HepG2 (cell line): ENCODE measurements around the gene MAGEB17. TPM values are rescaled to one million over a fixed set of nuclear protein-coding genes. Genes with fewer than 3 reads are reported as not detected.
"Not testable (repeated sequence)": the region's sequence is repeated elsewhere in the genome, so short reads cannot be mapped to it uniquely, and the experiment has no call there.

Source experiments
- ATAC-seq: fragments of 200-7000 bp; cut with Tn5 transposase; 3 replicates; pipeline ENCODE4 v1.9.1; 2020; ENCODE audit warnings: mild to moderate bottlenecking, moderate library complexity
- BruUV-seq: library from RNA; stranded (reverse); fragments of 400-500 nt; replicated peaks from 2 replicates; lab custom pipeline; 2021; lab: Mats Ljungman, UMichigan
- CTCF ChIA-PET: fragments of 300-600 bp; formaldehyde crosslinking; extraction: SDS; loops from one replicate; lab custom pipeline; 2021; ENCODE audit warnings: low total read pairs, inconsistent platforms, low intra/inter-chr PET ratio; lab: Yijun Ruan, JAX
- POLR2A ChIA-PET: fragments of 350-600 bp; sonication (Branson Sonifier 250); formaldehyde crosslinking; loops from one replicate; lab custom pipeline; 2020; ENCODE audit warnings: antibody characterized with exemption, inconsistent platforms; lab: Yijun Ruan, JAX
- DNase-seq: peaks from one replicate; pipeline ENCODE4 v3.0.0-alpha.2; 2015; ENCODE audit warnings: low spot score
- FAIRE-seq: peaks from 3 replicates; lab custom pipeline; 2011; peaks lifted over from hg19 to GRCh38; lab: Jason Lieb, UNC
- H2AFZ ChIP-seq: one replicate; pipeline ENCODE4 v1.6.1; 2011; ENCODE audit warnings: low read length, inconsistent platforms
- H3K27ac ChIP-seq: fragments of 300-600 bp; 3 replicates; pipeline ENCODE4 v1.8.0; 2011; ENCODE audit warnings: mixed run types, mild to moderate bottlenecking, mixed read lengths, low read length, inconsistent platforms; ENCODE audit not compliant: insufficient read depth; ENCODE audit errors: extremely low read length
- H3K27me3 ChIP-seq, 2 experiments: fragments of 200-600 bp in 1 of 2; 2 replicates in 1 of 2; 3 replicates in 1 of 2; pipeline versions ENCODE4 v1.6.0 to v1.8.0; 2011; ENCODE audit warnings: low read length in 2 of 2, mild to moderate bottlenecking in 2 of 2, moderate library complexity in 2 of 2, inconsistent platforms in 1 of 2; ENCODE audit not compliant: insufficient read depth in 2 of 2, control insufficient read depth in 1 of 2
- H3K36me3 ChIP-seq, 2 experiments: fragments of 200-600 bp in 1 of 2; replicated peaks in 1 of 2; 2 replicates in 1 of 2; 3 replicates in 1 of 2; pipeline versions ENCODE4 v1.5.1 to v1.8.0; 2011; ENCODE audit warnings: low read length in 2 of 2, inconsistent platforms in 1 of 2; ENCODE audit not compliant: insufficient read depth in 2 of 2, control insufficient read depth in 1 of 2
- H3K4me1 ChIP-seq: 2 replicates; pipeline ENCODE4 v1.5.1; 2012; ENCODE audit warnings: low read length, inconsistent platforms; ENCODE audit not compliant: insufficient read depth
- H3K4me2 ChIP-seq: 2 replicates; pipeline ENCODE4 v1.6.0; 2011; ENCODE audit warnings: low read depth, low read length, inconsistent platforms
- H3K4me3 ChIP-seq, 3 experiments: fragments of 200-600 bp in 1 of 3; sonication (generic), shearing (Covaris generic) in 1 of 3; replicated peaks in 1 of 3; 2 replicates each; pipeline ENCODE4 v1.5.1; 2011 to 2016; ENCODE audit warnings: low read length in 3 of 3, inconsistent platforms in 2 of 3, low read depth in 2 of 3, mild to moderate bottlenecking in 2 of 3, control low read depth in 1 of 3, mixed read lengths in 1 of 3; ENCODE audit not compliant: insufficient read depth in 1 of 3
- H3K79me2 ChIP-seq: one replicate; pipeline ENCODE4 v1.6.1; 2011; ENCODE audit warnings: low read length, inconsistent platforms; ENCODE audit not compliant: insufficient read depth
- H3K9ac ChIP-seq: 2 replicates; pipeline ENCODE4 v1.6.0; 2011; ENCODE audit warnings: mild to moderate bottlenecking, low read depth, low read length, inconsistent platforms; ENCODE audit not compliant: insufficient read depth
- H3K9me3 ChIP-seq: 2 replicates; pipeline ENCODE4 v1.5.1; 2012; ENCODE audit warnings: mild to moderate bottlenecking, low read length
- H4K20me1 ChIP-seq: 2 replicates; pipeline ENCODE4 v1.6.0; 2011; ENCODE audit warnings: inconsistent platforms, mild to moderate bottlenecking, low read length, moderate library complexity; ENCODE audit not compliant: insufficient read depth
- EHMT2 ChIP-seq: fragments of 200-600 bp; sonication (generic); IDR thresholded peaks from 2 replicates; pipeline ENCODE4 v1.7.0; 2017; ENCODE audit warnings: antibody characterized with exemption, low read depth, low read length, borderline replicate concordance
- JARID2 ChIP-seq: sonication (generic); formaldehyde crosslinking; IDR thresholded peaks from 2 replicates; pipeline ENCODE4 v1.8.1; 2023; ENCODE audit warnings: missing genetic modification reagents, inconsistent platforms; ENCODE audit not compliant: insufficient replicate concordance
- MED13 ChIP-seq: sonication (generic); formaldehyde crosslinking; IDR thresholded peaks from 2 replicates; pipeline ENCODE4 v1.5.0; 2020; ENCODE audit warnings: missing genetic modification reagents
- MLLT10 ChIP-seq: sonication (generic); formaldehyde crosslinking; IDR thresholded peaks from 2 replicates; pipeline ENCODE4 v1.4.0; 2020; ENCODE audit warnings: missing genetic modification reagents
- RBAK ChIP-seq: sonication (generic); formaldehyde crosslinking; IDR thresholded peaks from 2 replicates; pipeline ENCODE4 v1.5.1; 2020; ENCODE audit warnings: mild to moderate bottlenecking, missing genetic modification reagents
- SP2 ChIP-seq: sonication (generic); formaldehyde crosslinking; IDR thresholded peaks from 2 replicates; pipeline ENCODE4 v1.5.1; 2020; ENCODE audit warnings: mild to moderate bottlenecking, missing genetic modification reagents
- SRSF4 ChIP-seq: fragments of 200-400 bp; formaldehyde crosslinking; IDR thresholded peaks from one replicate; pipeline ENCODE4 v1.6.1; 2018; ENCODE audit warnings: mild to moderate bottlenecking, low read depth, low read length, moderate library complexity; ENCODE audit not compliant: poor library complexity, severe bottlenecking
- ZC3H13 ChIP-seq: sonication (generic); formaldehyde crosslinking; IDR thresholded peaks from 2 replicates; pipeline ENCODE4 v1.8.1; 2023; ENCODE audit warnings: mild to moderate bottlenecking, missing genetic modification reagents, moderate library complexity
- ZNF124 ChIP-seq: sonication (generic); formaldehyde crosslinking; IDR thresholded peaks from 2 replicates; pipeline ENCODE4 v1.4.0; 2020; ENCODE audit warnings: missing genetic modification reagents
- ZNF251 ChIP-seq: sonication (generic); formaldehyde crosslinking; IDR thresholded peaks from 2 replicates; pipeline ENCODE4 v1.9.0; 2021; ENCODE audit warnings: mild to moderate bottlenecking, missing genetic modification reagents
- ZNF775 ChIP-seq: sonication (generic); formaldehyde crosslinking; IDR thresholded peaks from 2 replicates; pipeline ENCODE4 v1.4.0; 2020; ENCODE audit warnings: missing genetic modification reagents, mild to moderate bottlenecking, moderate library complexity, borderline replicate concordance
- WGBS: methylation state at CpG from one replicate; pipeline ENCODE4 v1.1.6; 2017; ENCODE audit warnings: low lambda C conversion rate; 5-methylcytosine and 5-hydroxymethylcytosine counted together
- in situ Hi-C: cut with HindIII; loops from 2 replicates; pipeline ENCODE4 v1.10.0; 2017; ENCODE audit warnings: low pct_unique_long_range_greater_than_20kb; ENCODE audit not compliant: extremely low pct_ligation_motif_present
- intact Hi-C: fragments of 100-400 bp; cut with micrococcal nuclease; formaldehyde crosslinking; loops from one replicate; pipeline ENCODE4 v1.10.0; 2022; ENCODE audit not compliant: unreplicated experiment
- polyA plus RNA-seq, 8 experiments: library from polyadenylated mRNA; depleted of rRNA in 3 of 8; stranded (reverse) in 7 of 8; unstranded in 1 of 8; fragments of >200 nt; fragmentation: Illumina TruSeq in 4 of 8; extraction: Trizol in 4 of 8; gene quantifications; 2 replicates each; pipeline versions ENCODE4 v1.2.1 to v1.2.3, GENCODE V29; 2011 to 2016; ENCODE audit warnings: low read depth in 4 of 8, missing spikeins in 1 of 8, mixed read lengths in 1 of 8; ENCODE audit not compliant: insufficient read depth in 1 of 8
- total RNA-seq, 5 experiments: library from RNA; depleted of rRNA; stranded (reverse); fragments of >200 nt; fragmentation: Illumina TruSeq; extraction: Trizol; gene quantifications; 2 replicates each; pipeline ENCODE4 v1.2.3, GENCODE V29; 2016; ENCODE audit warnings: low read depth in 1 of 5
- TF ChIP-seq, protein P1 (sequence below): sonication (generic); formaldehyde crosslinking; conservative IDR thresholded peaks from 2 replicates; pipeline ENCODE4 v1.8.0; 2022; ENCODE audit warnings: low read depth, missing genetic modification reagents

MAGEB17 gene
- total and polyA plus RNA-seq, 2 of the 13 experiments (the other 11 are each of a cell fraction or from before 2014, with no cell fraction given): not detected

GRCh38 chrX:16160729-16161128, 6.6 kb upstream of the MAGEB17 start:
- WGBS: 0% methylated on average over 3 of the region's 3 CpGs
- no peaks in the 10 kb centered on the region for H4K20me1 ChIP-seq
- in situ Hi-C loops (no loop called here), intact Hi-C loops (no loop called here)
- H3K4me3 ChIP-seq: no peak overlapping the region
- ChIA-PET CTCF (no interaction called here), POLR2A (no interaction called here)
- H3K4me1 ChIP-seq: no peaks in the 10 kb centered on the region
- no peak overlapping the region for H3K27ac ChIP-seq
- FAIRE-seq (no peak), DNase-seq (peak; percentile 1), ATAC-seq (no peak)
- no peak overlapping the region for H3K9ac ChIP-seq
- no peaks in the 10 kb centered on the region for H3K27me3 ChIP-seq
- no peak overlapping the region for H3K4me2 ChIP-seq
- H3K9me3 ChIP-seq: no peaks in the 10 kb centered on the region
- no peaks in the 10 kb centered on the region for H3K79me2 ChIP-seq
- BruUV-seq: no TSS peak
- TF ChIP-seq EHMT2 (no peak), RBAK (CRISPR knock-in tag) (no peak), ZNF775 (CRISPR knock-in tag) (no peak), ZNF251 (CRISPR knock-in tag) (no peak), ZC3H13 (no peak), JARID2 (CRISPR knock-in tag) (no peak), SP2 (no peak), MED13 (CRISPR knock-in tag) (no peak), SRSF4 (no peak), ZNF124 (CRISPR knock-in tag) (no peak), MLLT10 (CRISPR knock-in tag) (no peak)
- TF ChIP-seq, protein P1, sequence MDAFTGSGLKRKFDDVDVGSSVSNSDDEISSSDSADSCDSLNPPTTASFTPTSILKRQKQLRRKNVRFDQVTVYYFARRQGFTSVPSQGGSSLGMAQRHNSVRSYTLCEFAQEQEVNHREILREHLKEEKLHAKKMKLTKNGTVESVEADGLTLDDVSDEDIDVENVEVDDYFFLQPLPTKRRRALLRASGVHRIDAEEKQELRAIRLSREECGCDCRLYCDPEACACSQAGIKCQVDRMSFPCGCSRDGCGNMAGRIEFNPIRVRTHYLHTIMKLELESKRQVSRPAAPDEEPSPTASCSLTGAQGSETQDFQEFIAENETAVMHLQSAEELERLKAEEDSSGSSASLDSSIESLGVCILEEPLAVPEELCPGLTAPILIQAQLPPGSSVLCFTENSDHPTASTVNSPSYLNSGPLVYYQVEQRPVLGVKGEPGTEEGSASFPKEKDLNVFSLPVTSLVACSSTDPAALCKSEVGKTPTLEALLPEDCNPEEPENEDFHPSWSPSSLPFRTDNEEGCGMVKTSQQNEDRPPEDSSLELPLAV (CRISPR knock-in tag): no peak
- TF ChIP-seq, all 625 proteins: peak for 0
- no peaks in the 10 kb centered on the region for H3K36me3 ChIP-seq
- no peak overlapping the region for H2AFZ ChIP-seq

GRCh38 chrX:16161173-16161572, 6.1 kb upstream of the MAGEB17 start:
- H3K79me2 ChIP-seq, H3K4me2 ChIP-seq, H3K36me3 ChIP-seq, CTCF ChIA-PET, H4K20me1 ChIP-seq, intact Hi-C loops, in situ Hi-C loops, FAIRE-seq, H3K4me3 ChIP-seq, H3K4me1 ChIP-seq, H3K9ac ChIP-seq, H2AFZ ChIP-seq, DNase-seq, ATAC-seq, H3K27me3 ChIP-seq, POLR2A ChIA-PET, H3K9me3 ChIP-seq, H3K27ac ChIP-seq, BruUV-seq: not testable (repeated sequence)
- WGBS: no CpG with 5 or more reads among the region's 2 CpGs
